ENCODE measurements around the gene PPP1CB.
"Not testable (repeated sequence)": the region's sequence is repeated elsewhere in the genome, so short reads cannot be mapped to it uniquely, and the experiment has no call there.

PPP1CB gene

DNA sequence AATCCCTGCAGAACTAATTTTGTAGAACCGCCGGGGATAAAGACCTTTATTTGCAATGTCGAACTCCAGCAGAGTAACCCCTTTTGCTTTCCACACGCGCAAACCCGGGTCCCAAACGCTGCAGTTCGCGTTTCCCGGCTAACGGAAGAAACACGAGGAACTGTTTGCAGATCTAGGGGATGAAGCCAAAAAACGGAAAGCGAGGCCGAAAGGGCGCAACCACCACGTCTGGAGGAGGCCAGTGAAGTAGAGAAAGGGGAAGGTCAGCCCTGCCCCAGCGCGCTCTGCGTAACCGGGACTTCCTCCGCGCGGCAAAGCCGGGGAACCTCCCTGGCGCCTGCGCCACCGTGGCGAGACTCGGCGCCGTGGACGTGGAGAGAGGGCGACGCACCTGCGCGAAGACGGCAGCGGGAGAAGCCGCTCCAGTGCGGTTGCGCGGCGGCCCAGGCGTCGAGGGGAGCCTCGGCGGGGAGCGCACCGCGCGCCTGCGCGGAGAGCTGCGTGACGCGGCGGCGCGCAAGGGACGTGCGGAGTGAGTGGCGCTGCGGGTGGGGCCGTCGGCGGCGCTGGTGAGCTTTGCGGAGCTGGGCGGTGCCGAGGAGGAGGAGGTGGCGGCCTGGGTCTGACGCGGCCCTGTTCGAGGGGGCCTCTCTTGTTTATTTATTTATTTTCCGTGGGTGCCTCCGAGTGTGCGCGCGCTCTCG lies at the start of gene PPP1CB:
TSS of gene PPP1CB (plus strand) at position 579 of the 704 bp plus-strand sequence. CDS start 295 bp downstream, outside the sequence.
- peak; percentile 92 to 93 for DNase-seq (ENCODE audit: low read depth in 2 of 2)

GRCh38 chr2:28702415-28702861 lies 49.2 kb upstream of the PPP1CB start:
- no peak for DNase-seq (ENCODE audit: low read depth in 2 of 2)

GRCh38 chr2:28702878-28703277 lies 48.8 kb upstream of the PPP1CB start:
- no peak for DNase-seq (ENCODE audit: low read depth in 2 of 2)

GRCh38 chr2:28704621-28705020 lies 47.0 kb upstream of the PPP1CB start:
- no peak for DNase-seq (ENCODE audit: low read depth in 2 of 2)

GRCh38 chr2:28705751-28706440 lies 45.7 kb upstream of the PPP1CB start:
- no peak for DNase-seq (ENCODE audit: low read depth in 2 of 2)

DNA sequence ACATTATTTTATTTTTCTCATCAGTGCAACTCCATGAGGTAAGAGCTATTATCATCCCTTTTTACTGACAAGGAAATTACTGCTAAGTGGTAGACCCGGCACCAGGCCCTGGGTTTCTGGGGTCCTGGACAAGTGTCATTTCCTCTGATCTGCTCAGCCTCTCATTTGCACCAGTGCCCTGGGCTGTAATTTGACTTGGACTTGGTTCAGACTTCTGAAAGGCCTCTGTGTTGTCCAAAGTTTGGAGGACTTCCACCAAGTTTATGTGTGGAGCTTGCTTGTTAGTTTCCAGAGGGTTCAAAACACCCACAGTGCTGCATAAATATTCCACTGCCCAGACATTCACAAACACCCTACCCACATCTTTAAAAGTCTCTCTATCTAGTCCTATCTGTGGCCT lies 44.0 kb upstream of the PPP1CB start:
- no peak for DNase-seq (ENCODE audit: low read depth in 2 of 2)

DNA sequence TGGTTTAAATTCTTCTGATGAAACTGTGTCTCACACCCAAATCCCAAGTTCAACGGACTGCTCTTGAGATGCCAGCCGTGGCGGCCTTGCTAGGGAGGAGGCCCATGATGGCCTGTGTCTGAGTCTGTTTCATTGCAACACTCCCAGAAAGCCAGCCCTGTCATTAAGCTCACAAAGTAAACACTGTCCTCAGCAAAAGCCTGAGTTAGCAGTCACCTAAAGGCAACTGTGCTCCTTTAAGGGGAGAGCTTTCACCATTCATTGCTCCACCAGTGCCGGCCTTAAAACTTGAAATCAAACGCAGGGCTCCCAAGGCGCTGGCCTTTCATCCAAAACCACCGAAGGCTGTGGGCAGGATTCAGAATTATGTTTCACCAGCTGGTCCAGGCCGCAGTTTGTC lies 42.5 kb upstream of the PPP1CB start:
- DNase-seq (ENCODE audit: low read depth in 2 of 2), result no peak

DNA sequence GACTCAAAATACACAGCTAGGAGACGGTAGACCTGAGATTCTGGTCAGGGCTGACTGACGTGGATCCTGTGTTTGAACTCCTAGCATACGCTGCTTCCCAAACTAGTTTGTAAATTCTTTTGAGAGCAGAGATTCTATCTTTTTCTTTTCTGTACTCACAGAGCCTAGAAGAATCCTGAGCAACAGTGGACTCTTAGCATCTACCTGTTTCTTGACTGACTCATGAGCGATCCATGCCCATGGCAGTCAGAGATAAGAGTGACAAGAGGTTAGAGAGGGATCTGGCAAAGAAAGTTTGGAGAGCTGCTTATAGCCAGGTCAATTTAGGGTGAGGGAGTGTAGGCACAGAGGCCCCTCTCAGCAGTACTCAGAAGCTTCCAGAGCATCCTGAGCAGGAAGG lies 41.1 kb upstream of the PPP1CB start:
- DNase-seq (ENCODE audit: low read depth in 2 of 2), result no peak

DNA sequence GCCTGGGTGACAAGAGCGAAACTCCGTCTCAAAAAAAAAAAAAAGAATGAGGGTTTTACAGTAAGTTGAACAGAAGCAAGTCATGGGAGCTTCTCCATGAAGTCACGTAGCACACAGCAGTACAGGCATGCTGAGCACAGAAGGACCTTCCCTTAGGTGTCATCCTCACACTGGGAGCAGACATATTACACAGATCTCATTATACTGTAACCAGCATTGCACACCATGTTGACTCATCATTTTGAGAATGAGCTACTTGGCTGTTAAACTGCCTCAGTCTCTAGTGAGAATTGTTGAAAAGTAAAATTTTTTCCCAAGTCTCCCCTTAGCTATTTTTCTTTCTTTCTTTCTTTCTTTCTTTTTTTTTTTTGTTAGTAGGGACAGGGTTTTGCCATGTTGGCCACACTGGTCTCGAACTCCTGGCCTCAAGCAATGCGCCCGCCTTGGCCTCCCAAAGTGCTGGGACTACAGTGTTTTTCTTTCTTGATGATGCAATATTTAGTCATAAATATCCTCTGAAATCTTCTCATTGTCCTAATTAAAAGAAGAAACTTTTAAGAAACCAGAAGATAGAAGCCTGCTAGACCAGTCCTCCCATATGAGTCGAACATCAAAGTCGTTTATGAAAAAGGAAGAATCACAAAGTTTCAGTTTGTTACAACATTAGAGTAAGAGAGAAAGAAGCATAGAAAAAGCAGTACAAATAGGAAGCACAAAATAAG lies 37.9 kb upstream of the PPP1CB start:
- no peak for DNase-seq (ENCODE audit: low read depth in 2 of 2)

- DNase-seq (ENCODE audit: low read depth in 2 of 2), result no peak
Measured at GRCh38 chr2:28716265-28716865, 35.3 kb upstream of the PPP1CB start.

DNA sequence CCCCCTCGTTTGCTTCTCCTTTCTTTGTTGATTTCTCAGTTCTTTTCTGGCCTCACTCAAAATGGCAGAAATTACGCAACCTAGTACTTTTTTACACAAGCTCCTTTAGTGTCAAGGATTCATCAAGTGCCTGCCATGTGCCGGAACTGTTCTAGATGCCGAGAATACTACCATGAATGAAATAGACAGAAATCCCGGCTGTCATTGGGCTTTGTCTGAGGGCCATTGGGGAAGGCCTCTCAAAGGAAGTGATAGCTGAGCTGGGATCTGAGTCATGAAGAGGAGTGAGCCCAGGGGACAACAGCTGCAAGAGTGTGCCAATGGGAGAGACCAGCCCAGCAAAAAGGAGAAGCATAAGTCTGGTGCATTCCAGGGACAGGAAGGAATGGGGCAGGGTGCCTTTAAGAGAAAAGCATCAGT lies 34.3 kb upstream of the PPP1CB start:
- no peak for DNase-seq (ENCODE audit: low read depth in 2 of 2)

GRCh38 chr2:28720345-28720744 lies 31.3 kb upstream of the PPP1CB start:
- DNase-seq (ENCODE audit: low read depth in 2 of 2), result no peak

GRCh38 chr2:28721601-28722191 lies 29.9 kb upstream of the PPP1CB start:
- no peak for DNase-seq (ENCODE audit: low read depth in 2 of 2)

DNA sequence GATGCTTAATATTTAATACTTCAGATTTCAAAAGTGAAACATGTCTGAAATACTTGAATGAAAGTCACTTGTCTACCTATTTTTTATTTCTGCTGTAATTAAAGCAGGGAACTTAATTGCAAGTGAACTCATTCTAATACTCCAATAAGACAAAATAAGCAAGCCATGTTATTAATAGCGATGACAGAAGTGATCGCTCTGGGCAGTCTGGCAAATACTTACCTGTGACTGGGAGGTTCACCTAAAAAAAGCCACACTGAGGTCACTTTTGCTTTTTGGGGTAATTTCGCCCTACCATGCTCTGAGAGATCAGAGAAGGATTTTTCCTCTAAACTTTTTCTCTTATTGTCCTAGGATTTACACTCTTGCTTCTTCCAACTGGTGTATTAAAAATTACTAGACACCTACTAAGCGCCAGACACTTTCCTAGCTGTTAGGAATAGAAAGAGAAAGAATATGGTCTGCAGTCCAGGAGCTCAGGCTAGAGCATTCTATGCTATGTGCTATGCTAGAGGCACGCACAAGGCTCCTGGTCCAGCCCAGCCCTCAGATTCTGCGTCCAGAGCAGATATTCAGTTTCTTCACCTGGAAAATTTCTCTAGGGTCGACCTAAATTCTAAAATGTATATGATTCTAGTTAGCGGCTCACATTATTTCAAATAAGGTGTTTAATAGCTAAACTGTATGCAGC lies 26.5 kb upstream of the PPP1CB start:
- DNase-seq (ENCODE audit: low read depth in 2 of 2), result no peak

GRCh38 chr2:28726177-28726576 lies 25.5 kb upstream of the PPP1CB start:
- DNase-seq (ENCODE audit: low read depth in 2 of 2), result no peak

GRCh38 chr2:28729698-28730097 lies 21.9 kb upstream of the PPP1CB start:
- no peak for DNase-seq (ENCODE audit: low read depth in 2 of 2)

DNA sequence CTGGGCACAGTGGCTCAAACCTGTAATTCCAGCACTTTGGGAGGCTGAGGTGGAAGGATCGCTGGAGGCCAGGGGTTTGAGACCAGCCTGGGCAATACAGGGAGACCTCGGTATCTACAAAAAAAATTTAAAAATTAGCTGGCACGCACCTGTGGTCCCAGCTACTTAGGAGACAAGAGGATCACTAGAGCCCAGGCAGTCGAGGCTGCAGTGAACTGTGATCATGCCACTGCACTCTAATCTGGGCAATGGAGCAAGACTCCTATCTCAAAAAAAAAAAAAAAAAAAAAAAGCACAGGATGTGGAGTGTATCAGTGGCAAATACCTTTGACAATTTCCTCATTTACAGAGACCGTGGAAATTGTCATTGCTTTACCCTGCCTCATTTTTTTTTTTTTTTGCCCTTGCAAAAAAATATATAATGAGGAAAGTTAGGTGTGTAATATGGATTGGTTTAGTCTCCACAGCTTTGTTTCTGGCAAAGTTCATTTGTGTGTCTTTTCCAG lies 20.9 kb upstream of the PPP1CB start:
- DNase-seq (ENCODE audit: low read depth in 2 of 2), result no peak

GRCh38 chr2:28735511-28735910 lies 16.1 kb upstream of the PPP1CB start:
- no peak for DNase-seq (ENCODE audit: low read depth in 2 of 2)

- no peak for DNase-seq (ENCODE audit: low read depth in 2 of 2)
Measured at GRCh38 chr2:28736034-28736433, 15.6 kb upstream of the PPP1CB start.

DNA sequence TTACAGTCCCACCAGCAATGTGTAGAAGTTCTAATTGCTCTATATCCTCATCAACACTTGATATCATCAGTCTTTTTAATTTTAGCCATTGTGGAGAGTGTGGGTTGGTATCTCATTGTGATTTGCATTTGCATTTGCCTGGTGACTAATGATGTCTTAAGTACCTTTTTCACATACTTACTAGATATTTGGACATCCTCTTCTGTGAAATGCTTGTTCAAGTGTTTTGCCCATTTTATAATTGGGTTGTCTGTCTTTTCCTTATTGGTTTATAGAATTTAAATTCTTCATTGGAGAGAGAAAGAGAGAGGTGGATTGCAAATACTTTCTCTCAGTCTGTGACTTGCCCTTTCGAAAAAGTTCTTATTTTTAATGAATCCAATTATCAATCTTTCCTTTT lies 14.0 kb upstream of the PPP1CB start:
- no peak for DNase-seq (ENCODE audit: low read depth in 2 of 2)

DNA sequence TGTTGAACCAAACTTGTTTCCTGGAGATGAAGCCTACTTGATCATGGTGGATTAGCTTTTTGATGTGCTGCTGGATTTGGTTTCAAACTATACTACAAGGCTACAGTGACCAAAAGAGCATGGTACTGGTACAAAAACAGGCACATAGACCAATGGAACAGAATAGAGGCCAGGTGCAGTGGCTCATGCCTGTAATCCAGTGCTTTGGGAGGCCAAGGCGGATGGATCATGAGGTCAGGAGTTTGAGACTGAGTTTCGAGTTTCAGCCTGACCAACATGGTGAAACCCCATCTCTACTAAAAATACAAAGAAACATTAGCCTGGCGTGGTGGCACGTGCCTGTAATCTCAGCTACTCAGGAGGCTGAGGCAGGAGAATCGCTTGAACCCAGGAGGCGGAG lies 9.0 kb upstream of the PPP1CB start:
- DNase-seq (ENCODE audit: low read depth in 2 of 2), result not testable (repeated sequence)

All from stimulated activated CD8-positive, alpha-beta memory T cell treated with anti-CD3 and anti-CD28 coated beads, Interleukin-2, amount 100 ng/mL, for 1 hour (primary cell).